ENCODE results near the gene GGCX. TPM values are rescaled to one million over a fixed set of nuclear protein-coding genes. Genes with fewer than 3 reads are reported as not detected.
A peak's percentile ranks its signal among the peaks of the same experiment; 100 is the strongest.
"Not testable (repeated sequence)": the region's sequence is repeated elsewhere in the genome, so short reads cannot be mapped to it uniquely, and the experiment has no call there.

GGCX gene
- total RNA-seq, 4 donors from 2014 or later: 15.8 to 37.1 (median 25.8) TPM

GRCh38 chr2:85548608-85548900, 12.7 kb downstream of the GGCX start:
- WGBS, 2 donors: 69 to 72% methylated on average over 2 of the region's 2 CpGs
- H3K4me3 ChIP-seq (ENCODE audit: low read depth, poor library complexity, severe bottlenecking): no peak overlapping the region
- no peak for TF ChIP-seq POLR2A (IDR thresholded peaks at IDR 0.05)
- TF ChIP-seq CTCF (IDR thresholded peaks at IDR 0.05): no peak
- intact Hi-C loops (cut with DNase I; ENCODE audit: low total_unique reads): no loop called here
- no peak for DNase-seq (ENCODE audit: low spot score in 2 of 2)

- DNase-seq (ENCODE audit: low spot score in 2 of 2): peak in 1 of 2 donors; percentile 32
- H3K4me3 ChIP-seq (ENCODE audit: low read depth, poor library complexity, severe bottlenecking): no peak overlapping the region
- 80 to 84% methylated on average over 6 of the region's 6 CpGs for WGBS, 2 donors
- intact Hi-C loops (cut with DNase I; ENCODE audit: low total_unique reads): no loop called here
- TF ChIP-seq POLR2A (IDR thresholded peaks at IDR 0.05) (no peak), CTCF (IDR thresholded peaks at IDR 0.05) (no peak)
Measured at GRCh38 chr2:85547859-85548607, 13.3 kb downstream of the GGCX start.

- no peak overlapping the region for H3K4me3 ChIP-seq (ENCODE audit: low read depth, poor library complexity, severe bottlenecking)
- DNase-seq (ENCODE audit: low spot score in 2 of 2): peak in 1 of 2 donors; percentile 52
- WGBS, 2 donors: 74 to 88% methylated on average over 1 of the region's 1 CpG
- TF ChIP-seq CTCF (IDR thresholded peaks at IDR 0.05) (no peak), POLR2A (IDR thresholded peaks at IDR 0.05) (no peak)
- intact Hi-C loops (cut with DNase I; ENCODE audit: low total_unique reads): no loop called here
Measured at GRCh38 chr2:85547089-85547858, 14.0 kb downstream of the GGCX start.

GRCh38 chr2:85545780-85546240, 15.5 kb downstream of the GGCX start:
- no peak overlapping the region for H3K4me3 ChIP-seq (ENCODE audit: low read depth, poor library complexity, severe bottlenecking)
- intact Hi-C loops (cut with DNase I; ENCODE audit: low total_unique reads): no loop called here
- 70 to 76% methylated on average over 5 of the region's 5 CpGs for WGBS, 2 donors
- TF ChIP-seq POLR2A (IDR thresholded peaks at IDR 0.05): no peak
- TF ChIP-seq CTCF (IDR thresholded peaks at IDR 0.05): no peak
- peak in 1 of 2 donors; percentile 75 for DNase-seq (ENCODE audit: low spot score in 2 of 2)

DNA sequence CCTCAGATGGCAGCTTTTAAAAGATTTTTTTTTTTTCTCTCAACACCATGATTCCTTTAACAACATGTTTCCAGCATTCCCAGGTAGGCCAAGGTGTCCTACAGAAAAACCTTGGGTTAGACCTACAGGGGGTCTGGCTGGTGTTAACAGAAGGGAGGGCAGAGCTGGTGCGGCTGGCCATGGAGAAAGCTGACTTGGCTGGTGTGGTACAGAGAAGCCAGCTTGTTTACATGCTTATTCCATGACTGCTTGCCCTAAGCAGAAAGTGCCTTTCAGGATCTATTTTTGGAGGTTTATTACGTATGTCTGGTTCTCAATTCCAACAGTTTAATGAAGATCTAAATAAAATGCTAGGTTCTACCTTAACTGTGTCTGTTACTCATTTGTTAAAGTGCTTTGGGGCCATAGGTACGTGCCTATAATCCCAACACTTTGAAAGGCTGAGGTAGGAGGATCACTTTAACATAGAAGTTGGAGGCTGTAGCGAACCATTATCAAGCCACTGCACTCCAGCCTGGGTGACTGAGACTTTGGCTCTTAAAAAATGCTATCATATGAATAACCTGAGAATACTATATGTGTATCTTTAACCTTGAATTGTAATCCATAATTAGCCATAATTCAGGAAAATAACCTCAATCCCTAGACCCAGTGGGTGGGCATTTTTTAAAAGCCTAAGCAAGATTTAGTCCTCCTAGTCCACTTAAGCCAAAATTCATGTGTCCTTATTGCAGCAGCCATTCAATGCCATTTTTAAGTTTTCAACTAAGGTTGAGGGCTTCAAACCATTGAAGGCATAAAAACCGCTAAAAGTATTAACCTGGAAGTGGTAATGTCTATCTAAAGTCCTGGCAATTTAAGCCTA, 16.1 kb downstream of the GGCX start:
- WGBS, 2 donors: 72 to 78% methylated on average over 5 of the region's 5 CpGs
- intact Hi-C loops (cut with DNase I; ENCODE audit: low total_unique reads); H3K4me3 ChIP-seq (ENCODE audit: low read depth, poor library complexity, severe bottlenecking); DNase-seq (ENCODE audit: low spot score in 2 of 2): not testable (repeated sequence)

- intact Hi-C loops (cut with DNase I; ENCODE audit: low total_unique reads); DNase-seq (ENCODE audit: low spot score in 2 of 2); H3K4me3 ChIP-seq (ENCODE audit: low read depth, poor library complexity, severe bottlenecking): not testable (repeated sequence)
- WGBS, 2 donors: 60 to 68% methylated on average over 3 of the region's 3 CpGs
Measured at GRCh38 chr2:85544254-85544691, 17.0 kb downstream of the GGCX start.
